Fibroblast of pulmonary artery (primary cell): Measurements from ENCODE around the gene ANKS1B.

ENCODE experiments used
- DNase-seq: peaks from one replicate; pipeline ENCODE4 v3.0.0-alpha.2; 2010; ENCODE audit warnings: low read depth
- H3K4me3 ChIP-seq: replicated peaks from 2 replicates; pipeline ENCODE4 v1.5.1; 2011; ENCODE audit warnings: low read depth, mild to moderate bottlenecking, control low read depth, low read length, moderate library complexity
- CTCF ChIP-seq: IDR thresholded peaks from 2 replicates; pipeline ENCODE4 v1.5.1; 2011; ENCODE audit warnings: mild to moderate bottlenecking, control low read depth, low read length, inconsistent platforms; ENCODE audit errors: missing control alignments

The ANKS1B gene

GRCh38 chr12:99984271-99985128, at the start of gene ANKS1B:
Gene ANKS1B, minus strand, starts transcription at chr12:99984936. Its CDS starts 699 bp downstream, at chr12:99984237.
- peak within 1 kb of the TSS; percentile 59 for H3K4me3 ChIP-seq
- TF ChIP-seq CTCF = no peak
- DNase-seq = peak; percentile 35

GRCh38 chr12:100031836-100032235, 47.1 kb upstream of the ANKS1B start:
- DNase-seq = no peak
- H3K4me3 ChIP-seq = no peak overlapping the region
- no peak for TF ChIP-seq CTCF

- peak; percentile 10 for DNase-seq
- no peak for TF ChIP-seq CTCF
- no peak overlapping the region for H3K4me3 ChIP-seq
Measured at GRCh38 chr12:100027671-100028070, 42.9 kb upstream of the ANKS1B start.

GRCh38 chr12:100026241-100026640, 41.5 kb upstream of the ANKS1B start:
- TF ChIP-seq CTCF = no peak
- no peak overlapping the region for H3K4me3 ChIP-seq
- no peak for DNase-seq

GRCh38 chr12:100024974-100025555, 40.3 kb upstream of the ANKS1B start:
- no peak for TF ChIP-seq CTCF
- DNase-seq = no peak
- H3K4me3 ChIP-seq = no peak overlapping the region

- TF ChIP-seq CTCF = no peak
- DNase-seq = no peak
- H3K4me3 ChIP-seq = no peak overlapping the region
Measured at GRCh38 chr12:100020370-100020769, 35.6 kb upstream of the ANKS1B start.
